HFF-Myc (cell line): Measurements from ENCODE around the gene RRN3.
A peak's percentile ranks its signal among the peaks of the same experiment; 100 is the strongest.
"Not testable (repeated sequence)": the region's sequence is repeated elsewhere in the genome, so short reads cannot be mapped to it uniquely, and the experiment has no call there.

Source experiments
- DNase-seq: peaks from one replicate; pipeline ENCODE4 v3.0.0-alpha.2; 2011; ENCODE audit warnings: low read depth; ENCODE audit errors: extremely low read depth
- H3K4me3 ChIP-seq: replicated peaks from 2 replicates; pipeline ENCODE4 v1.5.1; 2011; ENCODE audit warnings: low read depth, mild to moderate bottlenecking, control low read depth, low read length
- TF ChIP-seq, protein P1 (sequence below): IDR thresholded peaks from 2 replicates; pipeline ENCODE4 v1.5.1; 2012; ENCODE audit warnings: mild to moderate bottlenecking, low read depth, low read length, control low read depth; ENCODE audit errors: missing control alignments

RRN3 gene

DNA sequence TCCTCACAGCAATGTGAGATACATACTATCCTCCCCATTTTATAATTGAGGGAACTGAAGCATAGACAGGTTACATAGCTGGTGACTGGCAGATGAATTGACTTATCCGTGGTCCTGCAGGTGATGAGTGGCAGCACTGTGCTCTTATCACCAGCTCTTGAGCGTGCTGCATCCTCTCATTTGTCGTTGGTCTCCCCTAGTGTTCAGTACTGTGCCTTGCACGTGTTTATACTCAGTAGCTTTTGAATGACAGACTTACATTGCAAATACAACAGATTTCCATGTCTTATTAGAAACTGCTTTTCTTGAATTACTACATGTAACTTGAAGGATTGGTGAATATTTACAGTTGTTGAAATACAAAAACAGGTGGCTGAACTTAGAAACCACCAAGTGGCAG lies 71.9 kb downstream of the RRN3 start:
- TF ChIP-seq, protein P1, sequence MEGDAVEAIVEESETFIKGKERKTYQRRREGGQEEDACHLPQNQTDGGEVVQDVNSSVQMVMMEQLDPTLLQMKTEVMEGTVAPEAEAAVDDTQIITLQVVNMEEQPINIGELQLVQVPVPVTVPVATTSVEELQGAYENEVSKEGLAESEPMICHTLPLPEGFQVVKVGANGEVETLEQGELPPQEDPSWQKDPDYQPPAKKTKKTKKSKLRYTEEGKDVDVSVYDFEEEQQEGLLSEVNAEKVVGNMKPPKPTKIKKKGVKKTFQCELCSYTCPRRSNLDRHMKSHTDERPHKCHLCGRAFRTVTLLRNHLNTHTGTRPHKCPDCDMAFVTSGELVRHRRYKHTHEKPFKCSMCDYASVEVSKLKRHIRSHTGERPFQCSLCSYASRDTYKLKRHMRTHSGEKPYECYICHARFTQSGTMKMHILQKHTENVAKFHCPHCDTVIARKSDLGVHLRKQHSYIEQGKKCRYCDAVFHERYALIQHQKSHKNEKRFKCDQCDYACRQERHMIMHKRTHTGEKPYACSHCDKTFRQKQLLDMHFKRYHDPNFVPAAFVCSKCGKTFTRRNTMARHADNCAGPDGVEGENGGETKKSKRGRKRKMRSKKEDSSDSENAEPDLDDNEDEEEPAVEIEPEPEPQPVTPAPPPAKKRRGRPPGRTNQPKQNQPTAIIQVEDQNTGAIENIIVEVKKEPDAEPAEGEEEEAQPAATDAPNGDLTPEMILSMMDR = peak; percentile 31
- not testable (repeated sequence) for DNase-seq, H3K4me3 ChIP-seq

DNA sequence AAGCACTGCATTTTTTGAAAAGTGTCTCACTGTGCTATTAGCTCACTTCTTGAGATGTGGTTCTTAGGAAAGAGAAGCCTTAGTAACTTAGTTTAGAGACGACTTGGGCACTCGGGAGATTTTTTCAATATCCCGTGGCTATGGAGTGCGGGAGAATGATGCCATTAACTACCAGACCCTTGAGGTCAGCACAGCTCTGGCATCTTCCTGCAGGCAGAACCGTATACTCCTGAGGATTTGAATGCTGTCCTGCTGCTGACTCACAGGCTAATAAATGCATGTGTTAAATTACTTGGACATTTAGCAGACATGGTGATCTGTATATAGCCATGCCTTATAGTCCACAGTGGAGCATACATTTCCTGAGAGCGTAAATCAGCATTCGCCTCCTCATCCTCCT lies 72.6 kb downstream of the RRN3 start:
- H3K4me3 ChIP-seq, DNase-seq: not testable (repeated sequence)

DNA sequence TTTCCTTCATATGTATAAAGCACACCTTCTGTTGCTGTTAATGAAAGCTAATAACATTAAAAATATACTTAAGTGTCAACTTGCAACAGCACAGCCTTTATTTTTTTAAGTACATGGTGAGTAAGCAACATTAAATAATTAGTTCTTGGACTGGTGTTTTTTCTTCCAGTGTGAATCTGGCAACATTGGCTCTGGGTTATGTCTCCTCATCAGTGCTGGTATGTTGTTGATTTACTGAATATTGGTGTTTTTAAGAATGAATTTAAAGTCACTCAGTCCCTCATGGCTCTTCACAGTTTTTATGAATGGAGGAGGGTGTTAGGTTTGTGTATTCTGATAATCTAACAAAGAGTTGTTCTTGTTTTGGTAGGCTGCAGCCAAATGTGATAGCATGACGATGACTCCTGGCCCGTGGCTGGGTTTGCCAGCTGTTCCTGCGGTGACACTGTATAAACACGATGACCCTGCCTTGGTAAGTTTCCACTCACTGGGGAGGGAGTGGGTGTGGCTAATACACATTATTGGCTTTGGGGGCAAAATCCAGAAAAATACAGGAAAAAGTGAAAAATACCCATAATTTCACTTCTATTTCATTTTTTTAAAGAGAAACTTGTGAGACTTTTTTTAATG lies 77.0 kb downstream of the RRN3 start:
- not testable (repeated sequence) for H3K4me3 ChIP-seq, DNase-seq

DNA sequence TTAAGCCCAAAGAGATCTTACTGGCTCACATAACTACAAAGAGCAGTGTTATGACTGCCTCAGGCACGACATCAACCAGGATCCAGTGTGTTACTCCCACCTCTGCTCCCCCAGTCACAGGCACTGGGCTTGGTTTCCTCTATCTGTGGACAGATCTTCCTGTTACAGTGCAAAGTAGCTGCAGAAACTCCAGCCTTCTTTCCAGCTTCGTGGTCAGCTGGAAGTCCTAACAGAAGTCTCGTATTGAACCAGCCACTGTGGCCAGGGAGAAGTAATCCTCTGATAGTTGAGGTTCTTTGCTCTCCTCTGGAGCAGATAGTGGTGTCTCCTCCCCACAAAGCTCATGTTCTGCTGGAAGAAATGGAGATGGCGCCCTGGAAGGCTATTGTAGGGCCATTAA lies 77.7 kb downstream of the RRN3 start:
- not testable (repeated sequence) for H3K4me3 ChIP-seq, DNase-seq

DNA sequence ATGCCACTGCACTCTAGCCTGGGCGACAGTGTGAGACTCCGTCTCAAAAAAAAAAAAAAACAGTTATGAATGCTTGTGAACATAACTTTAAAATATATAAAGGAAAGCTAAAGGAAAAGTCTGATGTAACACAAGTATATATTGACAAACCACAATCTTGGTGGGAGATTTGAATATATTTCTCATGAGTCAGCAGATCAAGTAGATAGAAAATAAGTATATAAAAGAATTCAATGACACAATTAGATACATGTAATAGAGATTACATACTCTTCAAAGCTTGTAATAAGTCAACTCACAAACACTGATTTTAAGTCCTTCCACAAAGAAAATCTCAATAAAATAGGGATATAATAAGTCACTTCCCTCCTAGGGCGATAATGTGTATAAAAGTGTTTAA lies 78.4 kb downstream of the RRN3 start:
- DNase-seq, H3K4me3 ChIP-seq: not testable (repeated sequence)

DNA sequence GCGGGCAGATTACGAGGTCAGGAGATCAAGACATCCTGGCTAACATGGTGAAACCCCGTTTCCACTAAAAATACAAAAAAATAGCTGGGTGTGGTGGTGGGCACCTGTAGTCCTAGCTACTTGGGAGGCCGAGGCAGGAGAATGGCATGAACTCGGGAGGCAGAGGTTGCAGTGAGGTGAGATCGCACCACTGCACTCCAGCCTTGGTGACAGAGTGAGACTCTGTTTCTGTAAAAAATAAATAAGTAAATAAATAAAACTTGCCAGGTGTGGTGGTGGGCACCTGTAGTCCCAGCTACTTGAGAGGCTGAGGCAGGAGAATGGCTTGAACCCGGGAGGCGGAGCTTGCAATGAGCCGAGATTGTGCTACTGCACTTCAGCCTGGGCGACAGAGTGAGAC lies 81.1 kb downstream of the RRN3 start:
- not testable (repeated sequence) for H3K4me3 ChIP-seq, DNase-seq
